ENCODE results near the gene ACAA2.
"Not testable (repeated sequence)": the region's sequence is repeated elsewhere in the genome, so short reads cannot be mapped to it uniquely, and the experiment has no call there.

ACAA2 gene

GRCh38 chr18:49843778-49844625, 30.7 kb upstream of the ACAA2 start:
- DNase-seq = peak; percentile 45

- DNase-seq = no peak
These were observed 29.8 kb upstream of the ACAA2 start for GRCh38 chr18:49843131-49843530.

GRCh38 chr18:49842656-49843055, 29.3 kb upstream of the ACAA2 start:
- no peak for DNase-seq

- no peak for DNase-seq
These were observed 28.2 kb upstream of the ACAA2 start for GRCh38 chr18:49841236-49842217.

- DNase-seq = no peak
These were observed 25.7 kb upstream of the ACAA2 start for GRCh38 chr18:49839012-49839411.

- no peak for DNase-seq
These were observed 25.0 kb upstream of the ACAA2 start for GRCh38 chr18:49838381-49838780.

- DNase-seq = no peak
These were observed 24.6 kb upstream of the ACAA2 start for GRCh38 chr18:49837889-49838288.

- not testable (repeated sequence) for DNase-seq
These were observed 24.0 kb upstream of the ACAA2 start for GRCh38 chr18:49837316-49837835.

- no peak for DNase-seq
These were observed 22.1 kb upstream of the ACAA2 start for GRCh38 chr18:49835405-49835804.

GRCh38 chr18:49834258-49834657, 20.9 kb upstream of the ACAA2 start:
- no peak for DNase-seq

- no peak for DNase-seq
These were observed 20.5 kb upstream of the ACAA2 start for GRCh38 chr18:49833814-49834213.

GRCh38 chr18:49832221-49832647, 18.9 kb upstream of the ACAA2 start:
- no peak for DNase-seq

- no peak for DNase-seq
These were observed 14.7 kb upstream of the ACAA2 start for GRCh38 chr18:49827996-49828395.

- no peak for DNase-seq
These were observed 6.7 kb upstream of the ACAA2 start for GRCh38 chr18:49819823-49820671.

- DNase-seq = no peak
These were observed 5.8 kb upstream of the ACAA2 start for GRCh38 chr18:49819071-49819662.

- no peak for DNase-seq
These were observed 4.6 kb upstream of the ACAA2 start for GRCh38 chr18:49817947-49818346.

GRCh38 chr18:49815927-49816326, 2.6 kb upstream of the ACAA2 start:
- no peak for DNase-seq

- DNase-seq = no peak
These were observed 790 bp upstream of the ACAA2 start for GRCh38 chr18:49814147-49814499.

GRCh38 chr18:49813069-49813318, 339 bp downstream of the ACAA2 start:
- peak; percentile 60 for DNase-seq

GRCh38 chr18:49812286-49813068, 856 bp downstream of the ACAA2 start:
- DNase-seq = peak; percentile 29

- DNase-seq = no peak
These were observed 2.0 kb downstream of the ACAA2 start for GRCh38 chr18:49811151-49811938.
